Stomach (tissue), 9 donors: ENCODE results near the gene RBMS2. TPM values are rescaled to one million over a fixed set of nuclear protein-coding genes. Genes with fewer than 3 reads are reported as not detected.
"Not testable (repeated sequence)": the region's sequence is repeated elsewhere in the genome, so short reads cannot be mapped to it uniquely, and the experiment has no call there.

Experiments used
- DNase-seq, 2 donors: peaks; one replicate each; pipeline versions ENCODE4 v3.0.0 to v3.0.0-alpha.2; 2013 to 2019
- H3K27ac ChIP-seq, 5 donors: fragments of 200-600 bp in 4 of 5; sonication (generic) in 4 of 5; one replicate each; pipeline ENCODE4 v1.5.1; 2013 to 2019; ENCODE audit warnings: mild to moderate bottlenecking in 1 of 5, moderate library complexity in 1 of 5
- H3K27me3 ChIP-seq, 3 donors: fragments of 200-600 bp; sonication (generic); one replicate each; pipeline ENCODE4 v1.5.1; 2017 to 2019; ENCODE audit warnings: mixed run types in 1 of 3
- H3K36me3 ChIP-seq, 4 donors: fragments of 200-600 bp; sonication (generic); 1 replicate in 3 of 4; 2 replicates in 1 of 4; pipeline ENCODE4 v1.5.1; 2016 to 2019
- H3K4me1 ChIP-seq, 4 donors: fragments of 200-600 bp; sonication (generic); one replicate each; pipeline ENCODE4 v1.5.1; 2016 to 2019
- H3K4me3 ChIP-seq, 4 donors: fragments of 200-600 bp; sonication (generic) in 3 of 4; one replicate each; pipeline ENCODE4 v1.5.1; 2016 to 2019; ENCODE audit warnings: mild to moderate bottlenecking in 1 of 4
- H3K9me3 ChIP-seq, 4 donors: fragments of 200-600 bp; sonication (generic); one replicate each; pipeline ENCODE4 v1.5.1; 2016 to 2019
- CTCF ChIP-seq, 7 experiments: fragments of 450-650 bp in 4 of 7; fragments of 200-600 bp in 3 of 7; sonication (generic) in 3 of 7; IDR thresholded peaks; one replicate each; pipeline ENCODE4 v1.5.1; 2016 to 2019; ENCODE audit warnings: antibody characterized with exemption in 7 of 7, control low read depth in 2 of 7, mild to moderate bottlenecking in 1 of 7
- EP300 ChIP-seq: sonication (generic); formaldehyde crosslinking; IDR thresholded peaks from one replicate; pipeline ENCODE4 v1.6.1; 2017; ENCODE audit warnings: antibody characterized with exemption
- POLR2A ChIP-seq, 4 donors: fragments of 450-650 bp; IDR thresholded peaks; one replicate each; pipeline ENCODE4 v1.6.1; 2016; ENCODE audit warnings: antibody characterized with exemption in 4 of 4, control low read depth in 2 of 4, mild to moderate bottlenecking in 1 of 4, moderate library complexity in 1 of 4
- POLR2AphosphoS5 ChIP-seq, 3 donors: sonication (generic); formaldehyde crosslinking; IDR thresholded peaks; one replicate each; pipeline ENCODE4 v1.6.1; 2016; ENCODE audit warnings: antibody characterized with exemption in 3 of 3
- WGBS, 5 donors: extraction: QIAGEN DNeasy Blood & Tissue Kit in 3 of 5; methylation state at CpG; one replicate each; pipeline versions ENCODE4 v1.1.5 to v1.1.7; 2013 to 2018; 5-methylcytosine and 5-hydroxymethylcytosine counted together
- intact Hi-C: fragments of 100-400 bp; cut with DNase I; formaldehyde crosslinking; loops from one replicate; pipeline ENCODE4 v1.15.1; 2023; ENCODE audit warnings: low total_unique reads
- polyA plus RNA-seq, 3 donors: library from polyadenylated mRNA; stranded (reverse); fragments of 200-250 nt; gene quantifications; one replicate each; pipeline ENCODE4 v1.2.3, GENCODE V29; 2013
- total RNA-seq, 5 donors: library from RNA; depleted of rRNA; stranded (reverse); fragments of >200 nt; gene quantifications; one replicate each; pipeline versions ENCODE4 v1.1.0 to v1.2.3, GENCODE V29; 2014 to 2016
- donor health status: healthy with polysubstance abuse.
- donor health status: Bipolar disorder and iron deficiency.
- donor health status: healthy.

RBMS2 gene
- total and polyA plus RNA-seq, 8 donors = 4.2 to 123 (median 9.8) TPM

DNA sequence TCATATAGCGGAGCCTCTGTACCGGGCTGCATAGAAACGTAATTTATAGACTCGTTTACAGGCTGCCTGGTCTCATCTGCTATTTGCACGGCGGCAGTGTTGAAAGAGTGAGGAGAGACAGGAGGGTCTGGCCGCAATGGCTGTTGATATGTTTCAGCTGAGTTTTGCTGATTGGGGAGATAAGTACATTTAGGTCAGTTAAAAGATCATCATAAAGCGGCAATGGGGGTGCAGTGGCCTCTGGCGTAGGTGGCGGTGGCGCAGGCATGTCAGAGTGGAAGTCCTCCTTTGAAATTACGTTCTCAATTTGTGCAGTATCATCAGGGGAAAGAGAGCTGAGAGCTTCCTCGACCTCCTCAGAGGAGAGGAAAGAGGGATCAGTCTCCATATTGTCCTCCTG, 21.7 kb upstream of the RBMS2 start:
- H3K27me3 ChIP-seq, H3K27ac ChIP-seq, H3K36me3 ChIP-seq, H3K4me3 ChIP-seq, H3K4me1 ChIP-seq, intact Hi-C loops, H3K9me3 ChIP-seq, DNase-seq: not testable (repeated sequence)
- 85 to 91% (median 90%) methylated on average over 13 of the region's 13 CpGs for WGBS, 5 donors

- Histone ChIP-seq H3K4me1 (peaks cover 0 to 7% (median 3%) of the 10 kb centered on the region in 4 donors), H3K36me3 (no peaks in the 10 kb centered on the region), H3K4me3 (no peak overlapping the region), H3K27ac (no peak overlapping the region), H3K9me3 (no peaks in the 10 kb centered on the region), H3K27me3 (no peaks in the 10 kb centered on the region)
- intact Hi-C loops = loop anchor here (5.0 kb wide), 1 partner anchor 62 kb away; no protein-coding TSS in a partner anchor
- no peak for DNase-seq
- no peak for TF ChIP-seq EP300
- WGBS, 5 donors = 89 to 92% (median 90%) methylated on average over 16 of the region's 16 CpGs
Measured at GRCh38 chr12:56510786-56511185, 10.8 kb upstream of the RBMS2 start.

- not testable (repeated sequence) for H3K4me1 ChIP-seq, H3K36me3 ChIP-seq, H3K27me3 ChIP-seq, H3K9me3 ChIP-seq, DNase-seq, H3K27ac ChIP-seq, H3K4me3 ChIP-seq
- intact Hi-C loops = loop anchor here (5.0 kb wide), 1 partner anchor 58 kb away; no protein-coding TSS in a partner anchor
- 51 to 68% (median 56%) methylated on average over 4 of the region's 4 CpGs for WGBS, 5 donors
Measured at GRCh38 chr12:56514014-56514318, 7.7 kb upstream of the RBMS2 start.

GRCh38 chr12:56517854-56518253, 3.8 kb upstream of the RBMS2 start:
- WGBS, 5 donors = 46 to 78% (median 58%) methylated on average over 2 of the region's 2 CpGs
- intact Hi-C loops = no loop called here

GRCh38 chr12:56518570-56518969, 3.0 kb upstream of the RBMS2 start:
- H3K27me3 ChIP-seq = no peaks in the 10 kb centered on the region
- no peak overlapping the region for H3K4me3 ChIP-seq
- peak overlapping the region in 2 of 5 donors; percentile 90 to 92 for H3K27ac ChIP-seq
- H3K9me3 ChIP-seq = no peaks in the 10 kb centered on the region
- no peaks in the 10 kb centered on the region for H3K36me3 ChIP-seq
- H3K4me1 ChIP-seq = peaks cover 0 to 41% (median 21%) of the 10 kb centered on the region in 4 donors
- TF ChIP-seq POLR2AphosphoS5 (IDR thresholded peaks at IDR 0.05) (no peak), POLR2A (IDR thresholded peaks at IDR 0.05) (no peak), CTCF (IDR thresholded peaks at IDR 0.05) (no peak), EP300 (no peak)
- no peak for DNase-seq
- intact Hi-C loops = no loop called here
- WGBS, 5 donors = 38 to 64% (median 51%) methylated on average over 2 of the region's 2 CpGs

More at GRCh38 chr12:56517854-56518253, 3.8 kb upstream of the RBMS2 start:
- Histone ChIP-seq H3K9me3 (no peaks in the 10 kb centered on the region), H3K36me3 (no peaks in the 10 kb centered on the region), H3K27ac (no peak overlapping the region), H3K4me1 (peaks cover 0 to 34% (median 14%) of the 10 kb centered on the region in 4 donors), H3K4me3 (no peak overlapping the region), H3K27me3 (no peaks in the 10 kb centered on the region)
- DNase-seq = peak in 1 of 2 donors; percentile 27
- TF ChIP-seq POLR2AphosphoS5 (IDR thresholded peaks at IDR 0.05) (no peak), CTCF (IDR thresholded peaks at IDR 0.05) (no peak), EP300 (no peak), POLR2A (IDR thresholded peaks at IDR 0.05) (no peak)

DNA sequence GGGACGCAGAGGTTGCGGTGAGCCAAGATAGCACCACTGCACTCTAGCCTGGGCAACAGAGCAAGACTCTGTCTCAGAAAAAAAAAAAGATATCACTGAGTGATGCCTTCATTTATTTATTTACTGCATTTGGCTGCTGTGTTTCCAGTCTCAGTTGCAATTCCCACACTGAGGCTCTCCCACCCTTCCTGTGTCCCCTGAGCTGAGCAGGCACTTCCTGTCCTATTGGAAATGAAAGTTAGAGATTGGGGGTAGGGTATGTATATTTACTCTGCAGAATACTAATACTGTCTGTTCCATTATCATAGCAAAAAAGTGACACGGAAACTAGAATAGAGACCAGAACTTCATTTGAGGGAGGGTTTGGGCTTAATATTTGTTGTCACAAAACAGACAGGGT, 1.6 kb upstream of the RBMS2 start:
- Histone ChIP-seq H3K27ac (peak overlapping the region; percentile 56 to 92 (median 86)), H3K36me3 (no peaks in the 10 kb centered on the region), H3K27me3 (no peaks in the 10 kb centered on the region), H3K4me3 (peak overlapping the region in 1 of 4 donors; percentile 11), H3K9me3 (no peaks in the 10 kb centered on the region), H3K4me1 (peaks cover 0 to 49% (median 26%) of the 10 kb centered on the region in 4 donors)
- intact Hi-C loops = no loop called here
- WGBS, 5 donors = 46 to 82% (median 70%) methylated on average over 3 of the region's 3 CpGs
- TF ChIP-seq POLR2A (IDR thresholded peaks at IDR 0.05) = no peak
- peak; percentile 21 for TF ChIP-seq EP300
- DNase-seq = peak in 1 of 2 donors; percentile 52
